Esophagus squamous epithelium (tissue), 5 donors: ENCODE measurements around the gene LDAH. TPM values are rescaled to one million over a fixed set of nuclear protein-coding genes. Genes with fewer than 3 reads are reported as not detected.

Source experiments
- DNase-seq: peaks from one replicate; lab custom pipeline; 2025; lab: John Stamatoyannopoulos, UW
- H3K27ac ChIP-seq, 4 donors: fragments of 200-600 bp; sonication (generic); one replicate each; pipeline ENCODE4 v1.5.1; 2016 to 2019; ENCODE audit warnings: mild to moderate bottlenecking in 1 of 4
- H3K27me3 ChIP-seq, 4 donors: fragments of 200-600 bp; sonication (generic); 1 replicate in 3 of 4; 2 replicates in 1 of 4; pipeline versions ENCODE4 v1.5.1 to v1.6.0; 2017 to 2021; ENCODE audit warnings: antibody characterized with exemption in 1 of 4
- H3K36me3 ChIP-seq, 3 donors: fragments of 200-600 bp; sonication (generic); one replicate each; pipeline ENCODE4 v1.5.1; 2016 to 2019
- H3K4me1 ChIP-seq, 3 donors: fragments of 200-600 bp; sonication (generic); one replicate each; pipeline ENCODE4 v1.5.1; 2017 to 2019
- H3K4me3 ChIP-seq, 4 donors: fragments of 200-600 bp; sonication (generic); 1 replicate in 3 of 4; 2 replicates in 1 of 4; pipeline ENCODE4 v1.5.1; 2016 to 2019; ENCODE audit warnings: mild to moderate bottlenecking in 2 of 4, moderate library complexity in 1 of 4
- H3K9me3 ChIP-seq, 3 donors: fragments of 200-600 bp; sonication (generic); one replicate each; pipeline ENCODE4 v1.5.1; 2016 to 2019
- CTCF ChIP-seq, 6 experiments: fragments of 450-650 bp in 4 of 6; fragments of 200-600 bp in 2 of 6; sonication (generic) in 2 of 6; IDR thresholded peaks; one replicate each; pipeline ENCODE4 v1.5.1; 2016 to 2019; ENCODE audit warnings: antibody characterized with exemption in 6 of 6, mild to moderate bottlenecking in 4 of 6, moderate library complexity in 4 of 6
- POLR2A ChIP-seq, 4 donors: fragments of 450-650 bp; IDR thresholded peaks; one replicate each; pipeline ENCODE4 v1.6.1; 2017; ENCODE audit warnings: antibody characterized with exemption in 4 of 4, mild to moderate bottlenecking in 4 of 4, moderate library complexity in 3 of 4
- WGBS, 2 donors: methylation state at CpG; one replicate each; pipeline ENCODE4 v1.1.5; 2018; 5-methylcytosine and 5-hydroxymethylcytosine counted together
- intact Hi-C: fragments of 100-400 bp; cut with DNase I; formaldehyde crosslinking; loops from one replicate; pipeline ENCODE4 v1.15.0; 2022
- total RNA-seq, 4 donors: library from RNA; depleted of rRNA; stranded (reverse); fragments of >200 nt; gene quantifications; one replicate each; pipeline ENCODE4 v1.1.0, GENCODE V29; 2016
- donor health status: DM: yes; HTN: yes; CAD: no.

The LDAH gene
- total RNA-seq, 4 donors from 2014 or later, result 5.8 to 12.4 (median 8.5) TPM

- TF ChIP-seq CTCF (IDR thresholded peaks at IDR 0.05) (no peak), POLR2A (IDR thresholded peaks at IDR 0.05) (no peak)
- H3K27me3 ChIP-seq, result no peaks in the 10 kb centered on the region
- intact Hi-C loops, result no loop called here
- no peak overlapping the region for H3K4me3 ChIP-seq
- H3K36me3 ChIP-seq, result peaks cover 0 to 4% (median 0%) of the 10 kb centered on the region in 3 donors
- H3K9me3 ChIP-seq, result no peaks in the 10 kb centered on the region
- DNase-seq, result no peak
- no peaks in the 10 kb centered on the region for H3K4me1 ChIP-seq
- 100% methylated on average over 2 of the region's 2 CpGs for WGBS, 2 donors
- no peak overlapping the region for H3K27ac ChIP-seq
These were observed 116.7 kb downstream of the LDAH start for GRCh38 chr2:20706217-20706616.

- H3K9me3 ChIP-seq, result no peaks in the 10 kb centered on the region
- H3K4me3 ChIP-seq, result no peak overlapping the region
- no peaks in the 10 kb centered on the region for H3K27me3 ChIP-seq
- TF ChIP-seq CTCF (IDR thresholded peaks at IDR 0.05), result no peak
- TF ChIP-seq POLR2A (IDR thresholded peaks at IDR 0.05), result no peak
- DNase-seq, result no peak
- intact Hi-C loops, result no loop called here
- WGBS, 2 donors, result 52 to 84% methylated on average over 1 of the region's 1 CpG
- peaks cover 0 to 17% (median 0%) of the 10 kb centered on the region in 3 donors for H3K36me3 ChIP-seq
- H3K27ac ChIP-seq, result no peak overlapping the region
- no peaks in the 10 kb centered on the region for H3K4me1 ChIP-seq
These were observed 118.0 kb downstream of the LDAH start for GRCh38 chr2:20704886-20705285.

GRCh38 chr2:20702563-20702962 lies 120.3 kb downstream of the LDAH start:
- no peak overlapping the region for H3K4me3 ChIP-seq
- WGBS, 2 donors, result 90 to 100% methylated on average over 5 of the region's 5 CpGs

GRCh38 chr2:20698916-20699613 lies 123.8 kb downstream of the LDAH start:
- Histone ChIP-seq H3K4me3 (no peak overlapping the region), H3K36me3 (peaks cover 0 to 45% (median 0%) of the 10 kb centered on the region in 3 donors), H3K9me3 (no peaks in the 10 kb centered on the region), H3K4me1 (no peaks in the 10 kb centered on the region), H3K27ac (no peak overlapping the region), H3K27me3 (no peaks in the 10 kb centered on the region)
- WGBS, 2 donors, result 52 to 71% methylated on average over 4 of the region's 4 CpGs
- no peak for DNase-seq
- intact Hi-C loops, result no loop called here
- TF ChIP-seq POLR2A (IDR thresholded peaks at IDR 0.05), result no peak
- no peak for TF ChIP-seq CTCF (IDR thresholded peaks at IDR 0.05)

More at GRCh38 chr2:20702563-20702962, 120.3 kb downstream of the LDAH start:
- Histone ChIP-seq H3K4me1 (no peaks in the 10 kb centered on the region), H3K9me3 (no peaks in the 10 kb centered on the region), H3K27me3 (no peaks in the 10 kb centered on the region), H3K27ac (no peak overlapping the region), H3K36me3 (peaks cover 0 to 24% (median 0%) of the 10 kb centered on the region in 3 donors)
- intact Hi-C loops, result no loop called here
- no peak for TF ChIP-seq POLR2A (IDR thresholded peaks at IDR 0.05)
- no peak for TF ChIP-seq CTCF (IDR thresholded peaks at IDR 0.05)
- no peak for DNase-seq

GRCh38 chr2:20697322-20697934 lies 125.5 kb downstream of the LDAH start:
- Histone ChIP-seq H3K9me3 (no peaks in the 10 kb centered on the region), H3K27me3 (no peaks in the 10 kb centered on the region), H3K4me3 (no peak overlapping the region), H3K4me1 (no peaks in the 10 kb centered on the region), H3K36me3 (peaks cover 0 to 59% (median 0%) of the 10 kb centered on the region in 3 donors), H3K27ac (no peak overlapping the region)
- 97% methylated on average over 2 of the region's 2 CpGs for WGBS, 2 donors
- TF ChIP-seq POLR2A (IDR thresholded peaks at IDR 0.05) (no peak), CTCF (IDR thresholded peaks at IDR 0.05) (no peak)
- intact Hi-C loops, result no loop called here
- no peak for DNase-seq
